H1 (cell line): ENCODE data around the gene GAS7. TPM values are rescaled to one million over a fixed set of nuclear protein-coding genes. Genes with fewer than 3 reads are reported as not detected.

ENCODE experiments used
- CTCF ChIA-PET: fragments of 300-600 bp; sonication (Branson Sonifier 250); formaldehyde crosslinking; loops from one replicate; lab custom pipeline; 2021; ENCODE audit not compliant: partially characterized antibody; lab: Charles Lee
- POLR2A ChIA-PET: fragments of 300-600 bp; sonication (Branson Sonifier 250); formaldehyde crosslinking; loops from one replicate; lab custom pipeline; 2021; ENCODE audit warnings: inconsistent platforms; ENCODE audit not compliant: partially characterized antibody; lab: Charles Lee
- DNase-seq, 2 experiments: peaks; one replicate each; pipeline versions ENCODE4 v3.0.0 to v3.0.0-alpha.2; 2010 to 2022; ENCODE audit warnings: low spot score in 2 of 2, low read depth in 1 of 2, mixed read lengths in 1 of 2
- FAIRE-seq: peaks from 2 replicates; lab custom pipeline; 2011; peaks lifted over from hg19 to GRCh38; lab: Jason Lieb, UNC
- H2AFZ ChIP-seq: 2 replicates; pipeline ENCODE4 v1.8.1; 2012; ENCODE audit warnings: low read length, inconsistent platforms
- H2AK5ac ChIP-seq: 2 replicates; pipeline ENCODE4 v1.6.1; 2013; ENCODE audit warnings: low read depth, low read length
- H2BK120ac ChIP-seq: replicated peaks from 2 replicates; pipeline ENCODE3; 2013; ENCODE audit warnings: low read depth, low read length, inconsistent platforms
- H2BK12ac ChIP-seq: 2 replicates; pipeline ENCODE4 v1.6.1; 2013; ENCODE audit warnings: low read depth, low read length
- H2BK15ac ChIP-seq: 2 replicates; pipeline ENCODE4 v1.6.1; 2013; ENCODE audit warnings: low read length
- H2BK20ac ChIP-seq: 2 replicates; pipeline ENCODE4 v1.6.1; 2013; ENCODE audit warnings: low read length
- H2BK5ac ChIP-seq: 2 replicates; pipeline ENCODE4 v1.6.1; 2013; ENCODE audit warnings: low read depth, low read length
- H3K14ac ChIP-seq: 2 replicates; pipeline ENCODE4 v1.6.1; 2013; ENCODE audit warnings: inconsistent platforms; ENCODE audit not compliant: insufficient read length
- H3K18ac ChIP-seq: 2 replicates; pipeline ENCODE4 v1.6.1; 2013; ENCODE audit warnings: low read length; ENCODE audit errors: extremely low read depth
- H3K23ac ChIP-seq: 2 replicates; pipeline ENCODE4 v1.6.1; 2013; ENCODE audit warnings: inconsistent platforms; ENCODE audit not compliant: insufficient read length
- H3K23me2 ChIP-seq: 2 replicates; pipeline ENCODE4 v1.6.1; 2013; ENCODE audit warnings: low read depth, low read length
- H3K27ac ChIP-seq: 2 replicates; pipeline ENCODE4 v1.6.1; 2011; ENCODE audit warnings: low read depth, low read length, inconsistent platforms
- H3K27me3 ChIP-seq, 4 experiments: replicated peaks in 1 of 4; 1 replicate in 1 of 4; 2 replicates in 3 of 4; pipeline versions ENCODE4 v1.6.1 to v1.8.1; 2011 to 2013; ENCODE audit warnings: low read length in 3 of 4, mild to moderate bottlenecking in 3 of 4, inconsistent platforms in 2 of 4, mixed read lengths in 2 of 4, moderate library complexity in 1 of 4; ENCODE audit not compliant: control insufficient read depth in 3 of 4, insufficient read depth in 3 of 4; ENCODE audit errors: extremely low read depth in 1 of 4
- H3K36me3 ChIP-seq, 4 experiments: 2 replicates each; pipeline versions ENCODE4 v1.6.1 to v1.8.1; 2011 to 2013; ENCODE audit warnings: mild to moderate bottlenecking in 4 of 4, low read length in 3 of 4, moderate library complexity in 2 of 4, control low read depth in 1 of 4, inconsistent platforms in 1 of 4; ENCODE audit not compliant: insufficient read depth in 4 of 4, control insufficient read depth in 2 of 4
- H3K4ac ChIP-seq: replicated peaks from 2 replicates; pipeline ENCODE3; 2013; ENCODE audit warnings: low read length, low read depth, mixed read lengths, inconsistent platforms; ENCODE audit not compliant: insufficient read length
- H3K4me1 ChIP-seq, 4 experiments: replicated peaks in 1 of 4; 1 replicate in 1 of 4; 2 replicates in 3 of 4; pipeline versions ENCODE4 v1.6.1 to v1.8.1; 2011 to 2013; ENCODE audit warnings: low read length in 3 of 4, inconsistent platforms in 2 of 4, mixed read lengths in 1 of 4; ENCODE audit not compliant: insufficient read depth in 4 of 4, control insufficient read depth in 3 of 4
- H3K4me2 ChIP-seq, 2 experiments: 2 replicates each; pipeline versions ENCODE4 v1.6.1 to v1.8.1; 2011 to 2013; ENCODE audit warnings: low read depth in 2 of 2, low read length in 2 of 2, control low read depth in 1 of 2, inconsistent platforms in 1 of 2, mild to moderate bottlenecking in 1 of 2; ENCODE audit not compliant: insufficient read depth in 1 of 2
- H3K4me3 ChIP-seq, 4 experiments: fragments of 200-600, 300-600 bp in 1 of 4; sonication (generic), shearing (Covaris generic), sonication (Bioruptor Twin) in 1 of 4; 2 replicates each; pipeline versions ENCODE4 v1.5.1 to v1.8.1; 2011 to 2016; ENCODE audit warnings: low read length in 4 of 4, low read depth in 3 of 4, control low read depth in 2 of 4, inconsistent platforms in 2 of 4, mild to moderate bottlenecking in 2 of 4, mixed read lengths in 1 of 4, moderate library complexity in 1 of 4; ENCODE audit not compliant: insufficient read depth in 2 of 4; ENCODE audit errors: extremely low read depth in 1 of 4
- H3K56ac ChIP-seq: replicated peaks from 2 replicates; pipeline ENCODE3; 2013; ENCODE audit warnings: low read depth, mild to moderate bottlenecking, mixed read lengths, low read length, inconsistent platforms; ENCODE audit not compliant: insufficient read length
- H3K79me1 ChIP-seq: 2 replicates; pipeline ENCODE4 v1.6.1; 2013; ENCODE audit warnings: low read depth, low read length, control low read depth
- H3K79me2 ChIP-seq, 2 experiments: 2 replicates each; pipeline versions ENCODE4 v1.6.1 to v1.8.1; 2012 to 2013; ENCODE audit warnings: low read length in 2 of 2, mild to moderate bottlenecking in 2 of 2, inconsistent platforms in 1 of 2; ENCODE audit not compliant: insufficient read depth in 2 of 2, control insufficient read depth in 1 of 2
- H3K9ac ChIP-seq, 4 experiments: replicated peaks in 1 of 4; 1 replicate in 1 of 4; 2 replicates in 3 of 4; pipeline versions ENCODE4 v1.6.1 to v1.8.1; 2011 to 2013; ENCODE audit warnings: low read depth in 3 of 4, low read length in 3 of 4, control low read depth in 2 of 4, mild to moderate bottlenecking in 2 of 4, moderate library complexity in 2 of 4, inconsistent platforms in 1 of 4; ENCODE audit errors: extremely low read depth in 1 of 4
- H3K9me3 ChIP-seq, 2 experiments: 2 replicates each; pipeline versions ENCODE4 v1.6.1 to v1.8.1; 2012 to 2013; ENCODE audit warnings: mild to moderate bottlenecking in 2 of 2, moderate library complexity in 2 of 2, control low read depth in 1 of 2, inconsistent platforms in 1 of 2, low read depth in 1 of 2, low read length in 1 of 2, mixed read lengths in 1 of 2; ENCODE audit not compliant: insufficient read depth in 2 of 2
- H4K20me1 ChIP-seq, 2 experiments: replicated peaks in 1 of 2; 2 replicates each; pipeline versions ENCODE3 to v1.8.1; 2011 to 2013; ENCODE audit warnings: inconsistent platforms in 2 of 2, low read length in 2 of 2, mild to moderate bottlenecking in 1 of 2; ENCODE audit not compliant: insufficient read depth in 2 of 2, control insufficient read depth in 1 of 2
- H4K5ac ChIP-seq: 2 replicates; pipeline ENCODE4 v1.6.1; 2013; ENCODE audit warnings: low read length, low read depth, mixed read lengths, inconsistent platforms; ENCODE audit not compliant: insufficient read length
- H4K8ac ChIP-seq: 2 replicates; pipeline ENCODE4 v1.8.0; 2013; ENCODE audit warnings: mild to moderate bottlenecking, moderate library complexity, low read length, inconsistent platforms; ENCODE audit not compliant: insufficient read depth; ENCODE audit errors: extremely low read depth
- H4K91ac ChIP-seq: replicated peaks from 2 replicates; pipeline ENCODE3; 2013; ENCODE audit warnings: low read length, mixed read lengths, inconsistent platforms; ENCODE audit not compliant: insufficient read length
- ASH2L ChIP-seq: fragments of 200-600, 300-600 bp; sonication (generic); IDR thresholded peaks from one replicate; pipeline ENCODE4 v1.7.1; 2017; ENCODE audit warnings: low read length
- ATF3 ChIP-seq: IDR thresholded peaks from 2 replicates; pipeline ENCODE4 v1.6.1; 2011; ENCODE audit warnings: low read depth, mild to moderate bottlenecking, low read length; ENCODE audit not compliant: insufficient read depth
- CBX8 ChIP-seq: fragments of 300-800, 300-1000 bp; sonication (generic); IDR thresholded peaks from 2 replicates; pipeline ENCODE4 v1.7.1; 2016; ENCODE audit warnings: low read depth, low read length, borderline replicate concordance
- EGR1 ChIP-seq: IDR thresholded peaks from 2 replicates; pipeline ENCODE4 v1.6.1; 2011; ENCODE audit warnings: low read depth, low read length, borderline replicate concordance
- GTF2F1 ChIP-seq: IDR thresholded peaks from 2 replicates; pipeline ENCODE4 v1.6.1; 2012; ENCODE audit warnings: low read depth, low read length, improper control_type of control experiment, borderline replicate concordance
- KDM1A ChIP-seq: fragments of 200-600, 300-600 bp; sonication (generic); IDR thresholded peaks from 2 replicates; pipeline ENCODE4 v1.7.1; 2016; ENCODE audit warnings: mild to moderate bottlenecking, low read length, borderline replicate concordance
- NRF1 ChIP-seq: IDR thresholded peaks from 2 replicates; pipeline ENCODE4 v1.6.1; 2011; ENCODE audit warnings: mild to moderate bottlenecking, low read depth, low read length, improper control_type of control experiment
- PHF8 ChIP-seq: fragments of 200-600 bp; sonication (generic); conservative IDR thresholded peaks from 2 replicates; pipeline ENCODE4 v1.7.1; 2012; ENCODE audit warnings: low read depth, mild to moderate bottlenecking, inconsistent platforms, low read length, moderate library complexity
- POU5F1 ChIP-seq: IDR thresholded peaks from 2 replicates; pipeline ENCODE4 v1.6.1; 2011; ENCODE audit warnings: low read depth, mild to moderate bottlenecking, low read length, moderate library complexity
- TAF1 ChIP-seq: IDR thresholded peaks from 2 replicates; pipeline ENCODE4 v1.6.1; 2011; ENCODE audit warnings: mild to moderate bottlenecking, low read depth, low read length
- TCF12 ChIP-seq: IDR thresholded peaks from 2 replicates; pipeline ENCODE4 v1.6.1; 2011; ENCODE audit warnings: low read depth, mild to moderate bottlenecking, low read length
- USF2 ChIP-seq: IDR thresholded peaks from 2 replicates; pipeline ENCODE4 v1.6.1; 2011; ENCODE audit warnings: low read length, improper control_type of control experiment
- WGBS, 2 experiments: shearing (Covaris generic) in 1 of 2; methylation state at CpG; one replicate each; pipeline versions ENCODE4 v1.1.6 to v1.1.7; 2013 to 2015; ENCODE audit warnings: low lambda C conversion rate in 2 of 2, mixed read lengths in 2 of 2, inconsistent platforms in 1 of 2, low coverage in 1 of 2, missing lambda C conversion rate in 1 of 2; ENCODE audit not compliant: insufficient replicate concordance in 2 of 2, insufficient coverage in 1 of 2, insufficient read length in 1 of 2; ENCODE audit errors: extremely low coverage in 1 of 2, missing lambda C conversion rate in 1 of 2; 5-methylcytosine and 5-hydroxymethylcytosine counted together
- polyA plus RNA-seq, 7 experiments: library from polyadenylated mRNA; depleted of rRNA in 3 of 7; stranded (reverse) in 5 of 7; unstranded in 2 of 7; fragments of >200 nt in 5 of 7; fragments of 200-250 nt in 2 of 7; gene quantifications; 1 replicate in 5 of 7; 2 replicates in 1 of 7; 4 replicates in 1 of 7; pipeline versions ENCODE4 v1.2.1 to v1.2.3, GENCODE V29; 2011 to 2013; ENCODE audit warnings: missing spikeins in 2 of 7, mixed read lengths in 2 of 7
- total RNA-seq: library from RNA; stranded (reverse); fragmentation: NEBNext Ultra II Directional; extraction: Animal tissue kit (Norgen Biotek cat#: 25700); gene quantifications from 2 replicates; pipeline ENCODE4 v1.2.1, GENCODE V29; 2021

GAS7 gene
- total and polyA plus RNA-seq, 2 of the 8 experiments (the other 6 are each of a cell fraction or from before 2014, with no cell fraction given), result 5.0 to 14.5 TPM

- no peak overlapping the region for H3K4me2 ChIP-seq
- no peaks in the 10 kb centered on the region for H3K79me2 ChIP-seq
- H3K23ac ChIP-seq, result no peak overlapping the region
- no peaks in the 10 kb centered on the region for H4K20me1 ChIP-seq
- no peak overlapping the region for H2BK12ac ChIP-seq
- H3K4me3 ChIP-seq, result no peak overlapping the region
- H2BK5ac ChIP-seq, result no peak overlapping the region
- H3K27me3 ChIP-seq, result no peaks in the 10 kb centered on the region; a peak in 1 of 7 replicates
- no peak overlapping the region for H4K91ac ChIP-seq
- no peak overlapping the region for H3K18ac ChIP-seq
- H2BK15ac ChIP-seq, result no peak overlapping the region
- H3K9ac ChIP-seq, result no peak overlapping the region
- DNase-seq (no peak), FAIRE-seq (no peak)
- H3K23me2 ChIP-seq, result no peaks in the 10 kb centered on the region
- H3K79me1 ChIP-seq, result 0 out of 2 replicates have a peak, but pooled peaks cover 3% of the 10 kb centered on the region
- H3K4me1 ChIP-seq, result no peaks in the 10 kb centered on the region
- H3K4ac ChIP-seq, result no peak overlapping the region
- H3K9me3 ChIP-seq, result peaks cover 0 to 4% of the 10 kb centered on the region in 2 experiments; a peak in 1 of 4 replicates
- no peak overlapping the region for H2AK5ac ChIP-seq
- no peak overlapping the region for H4K5ac ChIP-seq
- H2AFZ ChIP-seq, result no peak overlapping the region
- H2BK120ac ChIP-seq, result no peak overlapping the region
- no peak overlapping the region for H2BK20ac ChIP-seq
- ChIA-PET CTCF (no interaction called here), POLR2A (no interaction called here)
- H3K56ac ChIP-seq, result no peak overlapping the region
- WGBS, 2 experiments, result 97% methylated on average over 4 of the region's 4 CpGs; no CpG with 5 or more reads in 1 of the 2 experiments
- H3K27ac ChIP-seq, result no peak overlapping the region
- no peaks in the 10 kb centered on the region for H3K36me3 ChIP-seq
- H4K8ac ChIP-seq, result no peak overlapping the region
- no peak overlapping the region for H3K14ac ChIP-seq
- no peak for TF ChIP-seq TCF12
- no peak for TF ChIP-seq ATF3
- no peak for TF ChIP-seq CBX8
- TF ChIP-seq ASH2L, result no peak
- TF ChIP-seq NRF1, result no peak
- TF ChIP-seq POU5F1, result no peak
- TF ChIP-seq EGR1, result no peak
- TF ChIP-seq PHF8, result no peak
- TF ChIP-seq GTF2F1, result no peak
- no peak for TF ChIP-seq USF2
- TF ChIP-seq KDM1A, result no peak
- no peak for TF ChIP-seq TAF1
Measured at GRCh38 chr17:10169290-10169689, 29.1 kb downstream of the GAS7 start.
